AG09319 (cell line): ENCODE results near the gene PPAT.

Experiments
- DNase-seq: peaks from one replicate; pipeline ENCODE4 v3.0.0-alpha.2; 2010; ENCODE audit warnings: low read depth; ENCODE audit errors: extremely low read depth
- TF ChIP-seq, protein P1 (sequence below): IDR thresholded peaks from 2 replicates; pipeline ENCODE4 v1.5.1; 2011; ENCODE audit warnings: low read depth, mild to moderate bottlenecking, inconsistent platforms, low read length, moderate library complexity

PPAT gene

DNA sequence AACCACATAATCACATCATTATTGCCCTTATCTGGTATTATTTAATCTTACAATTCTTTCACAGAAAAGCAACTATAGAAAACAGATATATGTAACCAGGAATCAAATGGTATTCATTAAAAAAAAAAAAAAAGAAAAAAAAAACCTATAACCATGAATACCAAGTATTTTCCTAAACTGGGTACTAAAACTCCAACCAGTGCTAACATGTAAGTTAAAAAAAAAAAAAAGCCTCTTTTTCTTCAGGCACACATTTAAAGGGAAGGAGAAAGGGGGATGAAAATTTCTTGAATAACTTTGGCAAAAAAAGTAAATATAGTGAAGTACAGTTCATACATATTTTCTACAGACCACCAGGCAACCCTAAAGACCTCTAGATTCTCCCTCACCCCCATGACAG lies 2.1 kb downstream of the PPAT start:
- no peak for DNase-seq
- TF ChIP-seq, protein P1, sequence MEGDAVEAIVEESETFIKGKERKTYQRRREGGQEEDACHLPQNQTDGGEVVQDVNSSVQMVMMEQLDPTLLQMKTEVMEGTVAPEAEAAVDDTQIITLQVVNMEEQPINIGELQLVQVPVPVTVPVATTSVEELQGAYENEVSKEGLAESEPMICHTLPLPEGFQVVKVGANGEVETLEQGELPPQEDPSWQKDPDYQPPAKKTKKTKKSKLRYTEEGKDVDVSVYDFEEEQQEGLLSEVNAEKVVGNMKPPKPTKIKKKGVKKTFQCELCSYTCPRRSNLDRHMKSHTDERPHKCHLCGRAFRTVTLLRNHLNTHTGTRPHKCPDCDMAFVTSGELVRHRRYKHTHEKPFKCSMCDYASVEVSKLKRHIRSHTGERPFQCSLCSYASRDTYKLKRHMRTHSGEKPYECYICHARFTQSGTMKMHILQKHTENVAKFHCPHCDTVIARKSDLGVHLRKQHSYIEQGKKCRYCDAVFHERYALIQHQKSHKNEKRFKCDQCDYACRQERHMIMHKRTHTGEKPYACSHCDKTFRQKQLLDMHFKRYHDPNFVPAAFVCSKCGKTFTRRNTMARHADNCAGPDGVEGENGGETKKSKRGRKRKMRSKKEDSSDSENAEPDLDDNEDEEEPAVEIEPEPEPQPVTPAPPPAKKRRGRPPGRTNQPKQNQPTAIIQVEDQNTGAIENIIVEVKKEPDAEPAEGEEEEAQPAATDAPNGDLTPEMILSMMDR, result no peak

DNA sequence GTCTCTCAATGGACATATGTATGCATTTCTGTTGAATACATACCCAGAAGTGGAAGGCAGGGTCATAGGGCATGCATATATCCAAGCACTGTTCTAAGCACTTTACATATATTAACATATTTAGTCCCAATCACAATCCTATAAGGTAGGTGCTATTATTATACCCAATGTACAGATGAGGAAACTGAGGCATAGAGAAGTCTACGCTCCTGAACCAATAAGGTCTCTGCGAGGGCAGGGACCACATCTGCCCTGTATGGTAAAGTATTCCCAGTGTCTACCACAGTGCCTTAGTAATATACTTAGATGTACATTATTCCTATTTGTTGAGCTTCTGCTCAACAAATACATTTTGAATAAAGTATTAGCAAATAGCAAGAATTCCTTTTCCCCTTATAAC lies 5.2 kb downstream of the PPAT start:
- no peak for DNase-seq
- TF ChIP-seq, protein P1, result no peak

DNA sequence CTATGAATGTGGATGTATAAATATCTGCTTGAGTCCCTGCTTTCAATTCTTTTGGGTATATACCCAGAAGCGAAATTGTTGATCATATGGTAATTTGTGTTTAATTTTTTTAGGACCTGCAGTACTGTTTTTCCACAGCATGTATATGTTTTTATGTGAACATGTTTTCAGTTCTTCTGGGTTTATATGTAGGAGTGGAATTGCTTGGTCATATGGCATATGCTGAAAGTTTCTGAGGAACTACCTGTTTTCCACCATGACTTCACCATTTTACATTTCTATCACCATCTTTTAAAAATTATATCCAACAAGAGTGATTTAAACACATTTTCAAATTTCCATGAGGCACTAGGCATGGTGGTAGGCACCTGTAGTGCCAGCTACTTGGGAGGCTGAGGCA lies 8.2 kb downstream of the PPAT start:
- TF ChIP-seq, protein P1, result no peak

DNA sequence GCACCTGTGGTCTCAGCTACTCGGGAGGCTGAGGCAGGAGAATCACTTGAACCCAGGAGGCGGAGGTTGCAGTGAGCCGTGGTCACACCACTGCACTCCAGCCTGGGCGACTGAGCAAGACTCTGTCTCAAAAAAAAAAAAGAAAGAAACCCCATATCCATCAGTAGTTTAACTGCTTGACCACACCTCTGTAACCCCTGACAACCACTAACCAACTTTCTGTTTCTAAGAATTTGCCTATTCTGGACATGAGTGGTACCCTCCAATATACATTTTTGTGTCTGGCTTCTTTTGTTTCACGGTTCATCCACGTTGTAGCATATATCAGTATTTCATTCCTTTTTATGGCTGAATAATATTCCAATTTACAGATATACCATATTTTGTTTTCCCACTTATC lies 9.1 kb downstream of the PPAT start:
- TF ChIP-seq, protein P1, result no peak
- no peak for DNase-seq

More for the DNA sequence above, 8.2 kb downstream of the PPAT start:
- DNase-seq, result no peak

DNA sequence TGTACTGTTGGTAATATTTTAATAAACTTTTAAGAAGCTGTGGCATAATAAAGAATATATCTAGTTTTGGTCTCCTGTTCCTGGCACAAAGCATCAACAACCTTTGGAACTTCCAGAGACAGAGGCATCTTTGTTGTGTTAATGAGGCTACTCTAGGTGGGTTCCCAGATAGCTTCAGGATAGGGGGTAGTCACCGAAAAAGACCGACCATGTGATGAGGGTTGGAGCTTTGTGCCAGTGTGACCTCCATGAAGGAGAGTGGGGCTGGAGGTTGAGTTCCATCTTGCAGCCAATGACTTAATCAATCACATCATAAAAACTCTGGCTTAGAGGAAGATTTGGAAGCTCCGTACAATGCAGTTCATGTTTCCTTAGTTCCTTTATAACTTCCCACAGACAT lies 9.9 kb downstream of the PPAT start:
- DNase-seq, result no peak
- TF ChIP-seq, protein P1, result no peak

DNA sequence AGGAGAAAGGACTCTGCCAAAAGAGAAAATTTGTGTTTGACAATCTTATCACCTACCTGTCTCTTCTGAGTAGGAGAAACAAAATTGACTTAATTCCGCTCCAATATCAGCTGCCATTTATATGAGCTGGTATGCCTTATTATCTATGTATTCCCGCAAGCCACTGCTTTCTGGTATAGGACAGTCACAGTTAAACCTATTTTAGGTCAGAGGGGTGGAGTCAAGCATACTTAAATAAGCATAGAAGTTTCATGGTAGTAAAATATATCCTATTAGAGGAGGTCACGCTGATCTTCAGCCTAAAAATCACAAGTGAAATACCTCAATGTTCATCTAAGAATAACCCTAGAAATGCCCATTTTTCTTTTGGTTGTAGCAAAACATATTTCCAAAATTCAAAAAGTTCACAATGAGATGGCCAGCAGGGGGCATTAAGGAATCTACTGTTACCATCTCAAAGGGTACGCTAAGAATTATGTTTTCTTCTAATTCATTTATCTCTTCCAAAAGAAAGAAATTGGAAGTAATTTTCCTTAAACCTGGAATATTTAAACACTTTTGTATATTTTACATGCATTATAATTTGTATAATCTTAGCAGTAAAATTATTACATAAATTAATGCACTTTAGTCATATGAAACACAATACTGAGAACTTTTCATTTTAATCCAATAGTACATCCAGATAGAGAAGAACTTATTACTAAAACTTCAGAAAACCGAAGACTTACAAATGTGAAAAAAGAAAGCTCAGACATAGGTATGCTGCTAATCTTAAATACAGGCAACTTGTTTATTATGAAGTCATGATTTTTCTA lies 10.5 kb downstream of the PPAT start:
- no peak for DNase-seq

DNA sequence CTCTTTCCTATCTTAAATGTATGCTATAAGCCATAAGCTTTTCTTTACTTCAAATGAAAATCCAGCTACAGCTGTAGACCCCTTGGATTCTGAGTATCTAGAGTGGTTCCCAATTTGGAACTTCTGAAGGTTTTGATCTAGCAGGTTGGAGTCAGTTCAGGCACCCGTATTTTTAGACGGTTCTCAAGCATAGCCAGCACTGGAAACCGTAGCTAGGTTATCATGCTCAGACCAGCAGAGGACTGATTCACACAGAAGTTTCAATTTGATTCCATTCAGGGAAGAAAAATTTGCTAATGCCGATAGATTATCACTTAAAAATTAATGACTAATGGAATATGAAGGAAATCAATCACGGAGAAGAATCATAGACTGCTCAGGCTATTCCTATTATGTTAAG lies 11.2 kb downstream of the PPAT start:
- DNase-seq, result no peak
- TF ChIP-seq, protein P1, result no peak

More for the DNA sequence above, 10.5 kb downstream of the PPAT start:
- TF ChIP-seq, protein P1, result peak; percentile 65
